GM13976 (cell line): ENCODE data around the gene RPL7A.

Source experiments
- DNase-seq: peaks from one replicate; pipeline ENCODE4 v3.0.0; 2012; ENCODE audit warnings: low spot score
- CTCF ChIP-seq: IDR thresholded peaks from 2 replicates; pipeline ENCODE4 v1.5.1; 2012; ENCODE audit warnings: borderline replicate concordance, mild to moderate bottlenecking; ENCODE audit not compliant: insufficient read depth; ENCODE audit errors: extremely low read depth, missing control alignments, control extremely low read depth
- in situ Hi-C: fragments of 300-500 bp; cut with MboI; formaldehyde crosslinking; loops from one replicate; pipeline ENCODE4 v1.12.0; 2022; ENCODE audit warnings: low sequenced_read_pairs, mixed read lengths, inconsistent platforms; ENCODE audit not compliant: unreplicated experiment

The RPL7A gene

DNA sequence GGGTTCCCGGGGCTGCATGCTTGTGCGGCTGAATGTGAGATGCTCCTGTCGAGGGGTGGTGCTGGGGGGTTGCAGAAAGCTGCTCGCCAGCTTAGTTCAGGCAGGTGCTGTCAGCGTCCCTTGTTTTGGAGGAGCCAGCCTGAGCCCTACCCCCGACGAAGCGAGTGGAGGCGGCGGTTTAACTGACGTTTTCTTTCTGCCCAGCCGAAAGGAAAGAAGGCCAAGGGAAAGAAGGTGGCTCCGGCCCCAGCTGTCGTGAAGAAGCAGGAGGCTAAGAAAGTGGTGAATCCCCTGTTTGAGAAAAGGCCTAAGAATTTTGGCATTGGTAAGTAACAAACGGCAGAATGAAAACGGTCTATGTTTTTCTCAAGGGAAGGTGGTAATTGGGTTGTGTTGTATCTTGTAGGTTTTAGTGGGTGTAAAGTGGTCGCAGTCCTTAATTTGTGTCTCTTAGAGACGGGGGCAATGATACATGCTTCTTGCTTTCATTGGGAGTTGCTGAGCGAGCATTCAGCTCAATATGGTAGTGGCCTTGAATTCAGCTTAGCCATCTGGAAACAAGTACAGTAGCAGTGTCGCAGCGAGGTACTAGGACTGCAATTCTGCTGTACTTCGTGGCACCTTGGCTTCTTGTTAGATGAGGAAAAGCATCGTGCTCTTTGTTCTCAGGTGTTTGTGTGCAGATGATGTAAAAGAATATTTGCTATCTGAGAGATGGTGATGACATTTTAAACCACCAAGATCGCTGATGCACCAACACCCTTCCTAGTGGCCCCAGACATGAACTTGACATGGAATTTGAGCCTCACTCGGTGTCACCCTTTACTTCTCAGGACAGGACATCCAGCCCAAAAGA, 928 bp downstream of the RPL7A start:
- no peak for DNase-seq
- in situ Hi-C loops, result no loop called here
- no peak for TF ChIP-seq CTCF

- in situ Hi-C loops, result no loop called here
- no peak for TF ChIP-seq CTCF
- no peak for DNase-seq
Measured at GRCh38 chr9:133349965-133350616, 2.1 kb downstream of the RPL7A start.

DNA sequence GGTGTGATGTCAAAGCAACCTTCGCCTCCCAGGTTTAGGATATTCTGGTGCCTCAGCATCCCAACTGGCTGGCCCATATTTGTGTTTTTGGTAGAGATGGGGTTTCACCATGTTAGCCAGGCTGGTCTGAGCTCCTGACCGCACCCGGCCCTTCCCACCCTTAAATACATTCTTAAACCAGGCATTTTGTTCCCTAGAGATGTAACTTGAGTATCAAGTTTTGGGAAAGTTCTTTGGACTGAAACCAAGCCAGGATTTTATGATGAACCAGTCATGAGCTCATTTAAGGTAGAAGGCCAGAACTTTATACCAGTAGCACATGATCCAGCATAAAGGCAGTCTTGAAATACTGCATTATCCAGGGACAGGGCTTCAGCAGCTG, 3.5 kb downstream of the RPL7A start:
- no peak for TF ChIP-seq CTCF
- in situ Hi-C loops, result no loop called here
- DNase-seq, result no peak

- in situ Hi-C loops, result no loop called here
- DNase-seq, result peak; percentile 62
- peak; percentile 41 for TF ChIP-seq CTCF
Measured at GRCh38 chr9:133351908-133352634, 4.1 kb downstream of the RPL7A start.

GRCh38 chr9:133352635-133353340, 4.8 kb downstream of the RPL7A start:
- no peak for DNase-seq
- no peak for TF ChIP-seq CTCF
- in situ Hi-C loops, result no loop called here

DNA sequence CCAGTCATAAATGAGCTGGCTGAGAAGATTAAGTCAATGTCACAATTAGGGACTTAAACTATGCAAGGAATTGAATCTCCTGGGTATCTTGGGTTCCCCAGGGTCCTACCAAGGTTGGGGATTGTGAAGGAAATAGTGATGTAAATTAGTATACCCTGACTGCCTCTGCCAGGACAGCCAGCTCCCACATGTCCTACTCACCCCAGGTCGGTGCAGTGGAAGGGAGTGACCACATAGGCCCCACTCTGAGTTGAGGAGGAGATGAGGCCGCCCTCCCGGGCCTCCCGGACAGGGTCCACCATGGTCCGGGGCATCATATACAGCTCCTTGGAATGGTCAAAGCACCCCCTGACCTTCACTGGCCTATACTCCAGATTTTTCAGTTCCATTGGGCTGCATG, 5.5 kb downstream of the RPL7A start:
- TF ChIP-seq CTCF, result no peak
- in situ Hi-C loops, result no loop called here
- DNase-seq, result no peak
